IPS DF 4.7 (cell line): ENCODE results near the gene CAMTA1.

Experiments
- DNase-seq: peaks from one replicate; pipeline ENCODE4 v3.0.0-alpha.2; 2013; ENCODE audit warnings: low spot score; ENCODE audit errors: extremely low read depth

CAMTA1 gene

DNA sequence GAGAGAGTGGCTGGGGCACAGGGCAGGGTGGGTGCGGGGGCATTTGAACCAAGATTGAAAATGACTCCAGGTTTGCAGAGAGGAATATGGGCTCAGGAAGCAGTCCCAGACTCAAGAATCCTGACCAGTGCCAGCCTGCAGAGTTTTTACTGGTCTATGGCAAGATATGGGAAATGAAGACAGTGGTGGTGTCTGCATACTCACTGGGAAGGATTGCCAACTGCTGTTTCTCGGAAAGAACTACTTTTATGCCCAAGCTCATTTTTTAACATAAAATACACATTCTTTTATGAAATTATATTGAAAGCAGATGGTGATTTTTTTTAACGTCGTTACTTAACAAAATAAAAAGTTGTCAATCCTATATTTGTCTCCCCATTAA, 401.8 kb downstream of the CAMTA1 start:
- no peak for DNase-seq

GRCh38 chr1:7190261-7190660, 405.0 kb downstream of the CAMTA1 start:
- no peak for DNase-seq

- DNase-seq: no peak
Measured at GRCh38 chr1:7192453-7192852, 407.2 kb downstream of the CAMTA1 start.

DNA sequence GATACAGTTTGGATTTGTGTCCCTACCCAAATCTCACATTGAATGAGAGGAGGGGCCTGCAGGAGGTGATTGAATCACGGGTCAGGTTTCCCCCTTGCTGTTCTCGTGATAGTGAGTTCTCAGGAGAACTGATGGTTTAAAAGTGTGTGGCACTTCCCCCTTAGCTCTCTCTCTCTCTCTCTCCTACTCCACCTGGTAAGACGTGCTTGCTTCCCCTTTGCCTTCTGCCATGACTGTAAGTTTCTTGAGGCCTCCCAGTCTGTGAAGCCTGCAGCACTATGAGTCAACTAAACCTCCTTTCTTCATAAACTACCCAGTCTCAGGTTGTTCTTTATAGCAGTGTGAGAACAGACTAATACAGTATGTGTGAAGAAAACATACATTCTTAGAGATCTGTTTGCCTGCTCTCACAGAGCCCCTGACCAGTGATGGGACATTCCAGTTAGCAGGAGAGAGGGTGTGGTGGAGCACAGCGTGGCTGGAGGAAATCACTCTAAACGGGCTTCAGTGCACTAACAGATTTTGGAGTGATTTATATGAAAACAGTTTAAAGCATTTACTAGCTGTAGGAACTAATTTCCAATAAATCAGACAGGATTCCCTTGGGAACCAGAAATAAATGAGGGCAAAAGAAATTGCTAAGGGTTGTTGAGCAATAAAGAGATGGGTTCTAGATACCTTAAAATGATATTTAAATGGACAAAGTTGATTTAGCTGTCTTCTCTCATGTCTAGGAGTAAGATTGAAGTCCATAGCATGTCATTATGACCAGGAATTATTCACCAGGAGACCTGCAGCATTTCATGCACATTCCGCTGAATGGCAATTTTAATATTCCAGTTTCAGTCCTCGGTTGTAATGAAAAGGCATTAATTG, 411.0 kb downstream of the CAMTA1 start:
- no peak for DNase-seq

GRCh38 chr1:7198664-7199063, 413.4 kb downstream of the CAMTA1 start:
- DNase-seq: no peak

GRCh38 chr1:7199077-7199779, 414.0 kb downstream of the CAMTA1 start:
- DNase-seq: no peak

DNA sequence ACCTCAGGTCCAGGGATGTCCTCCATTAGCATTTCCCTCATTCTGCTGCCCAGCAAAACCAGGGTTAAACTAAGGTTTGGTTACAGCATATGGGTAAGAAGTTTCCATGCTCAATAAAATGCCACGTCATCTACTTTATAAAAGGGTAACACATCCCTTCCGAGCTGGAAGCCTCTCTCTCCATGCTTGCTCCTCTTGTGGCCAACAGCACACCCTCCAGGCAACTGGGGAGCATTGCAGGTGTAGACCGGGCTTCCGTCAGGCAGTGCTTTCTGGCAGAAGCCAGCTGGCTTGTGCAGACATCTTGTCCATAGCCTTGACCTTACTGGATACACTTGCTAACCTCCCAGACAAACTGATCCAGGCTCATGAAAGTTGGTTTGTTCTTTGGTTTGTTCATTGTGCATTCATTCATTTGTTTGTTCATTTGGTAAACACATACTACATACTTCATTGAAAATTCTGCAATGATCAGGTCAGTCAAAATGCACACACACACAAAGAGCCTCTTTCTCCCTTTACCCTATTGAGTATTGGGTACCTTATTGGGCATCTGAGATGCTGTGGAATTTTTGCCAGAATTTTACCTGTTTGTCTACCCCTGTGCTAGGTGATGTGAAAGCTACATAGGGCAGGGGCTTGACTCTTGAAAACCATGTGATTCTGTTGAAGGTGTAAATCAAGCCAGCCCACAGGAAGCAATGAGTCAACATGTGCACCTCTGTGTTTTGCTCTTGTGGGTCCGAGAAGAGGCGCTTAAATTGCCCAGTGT, 422.8 kb downstream of the CAMTA1 start:
- peak; percentile 64 for DNase-seq

- DNase-seq: no peak
Measured at GRCh38 chr1:7208647-7209180, 423.5 kb downstream of the CAMTA1 start.

DNA sequence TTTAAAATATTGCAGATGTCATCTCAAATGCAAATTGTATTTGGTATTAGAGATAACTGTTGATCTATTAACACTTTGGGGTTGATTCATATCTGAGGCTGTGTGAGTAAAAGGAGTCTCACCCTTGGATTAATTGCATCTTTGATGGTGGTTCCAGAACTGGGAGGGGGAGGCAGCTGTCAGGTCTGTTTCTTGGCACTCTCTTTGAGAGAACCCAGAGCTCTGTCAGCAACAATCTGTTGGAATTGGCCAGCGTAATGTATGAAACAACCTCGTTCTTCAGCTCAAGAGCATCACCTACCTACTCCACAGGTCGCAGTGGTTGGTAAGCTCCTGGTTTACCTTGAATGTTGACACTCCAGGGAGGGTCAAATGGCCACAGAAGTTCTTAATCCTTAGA, 424.1 kb downstream of the CAMTA1 start:
- no peak for DNase-seq

GRCh38 chr1:7218210-7218832, 433.1 kb downstream of the CAMTA1 start:
- DNase-seq: peak; percentile 22

DNA sequence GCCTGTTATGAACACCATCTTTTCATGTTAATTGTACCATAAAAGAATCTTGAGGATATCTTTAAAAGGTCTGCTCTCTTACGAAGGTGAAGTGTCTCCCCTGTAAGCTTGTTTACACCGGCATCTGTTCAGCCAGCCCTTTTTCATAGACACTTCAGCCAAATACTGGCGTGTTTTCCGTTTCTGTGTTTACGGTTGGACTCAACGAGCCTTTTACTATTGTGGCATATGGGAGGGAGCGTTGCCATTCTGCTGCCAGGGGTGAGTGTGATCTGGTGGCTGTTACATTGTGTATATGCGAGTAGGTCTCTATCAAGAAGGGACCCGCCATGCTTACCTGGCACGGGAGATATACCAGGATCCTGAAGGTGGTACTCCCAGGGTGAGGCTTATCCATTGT, 433.8 kb downstream of the CAMTA1 start:
- DNase-seq: no peak

DNA sequence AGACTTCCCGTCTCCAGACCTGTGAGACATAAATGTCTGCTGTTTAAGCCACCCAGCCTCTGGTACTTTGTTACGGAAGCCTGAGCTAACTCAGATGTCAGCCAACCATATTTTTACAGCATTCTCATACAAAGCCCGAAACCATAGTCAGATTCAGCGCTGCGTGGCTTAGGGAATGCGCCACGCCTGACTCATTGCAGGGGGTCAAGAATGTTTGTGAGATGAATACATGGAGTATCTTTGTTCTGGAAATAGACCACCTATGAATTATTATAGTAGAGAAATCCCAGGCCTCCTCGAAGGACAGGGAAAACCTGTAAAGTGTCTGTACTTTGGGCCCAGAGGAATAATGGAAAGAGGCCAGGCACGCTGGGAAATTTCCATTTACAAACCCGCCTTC, 434.8 kb downstream of the CAMTA1 start:
- no peak for DNase-seq

- no peak for DNase-seq
Measured at GRCh38 chr1:7220712-7221252, 435.5 kb downstream of the CAMTA1 start.

- no peak for DNase-seq
Measured at GRCh38 chr1:7221826-7222694, 436.8 kb downstream of the CAMTA1 start.

GRCh38 chr1:7222695-7223015, 437.4 kb downstream of the CAMTA1 start:
- no peak for DNase-seq

DNA sequence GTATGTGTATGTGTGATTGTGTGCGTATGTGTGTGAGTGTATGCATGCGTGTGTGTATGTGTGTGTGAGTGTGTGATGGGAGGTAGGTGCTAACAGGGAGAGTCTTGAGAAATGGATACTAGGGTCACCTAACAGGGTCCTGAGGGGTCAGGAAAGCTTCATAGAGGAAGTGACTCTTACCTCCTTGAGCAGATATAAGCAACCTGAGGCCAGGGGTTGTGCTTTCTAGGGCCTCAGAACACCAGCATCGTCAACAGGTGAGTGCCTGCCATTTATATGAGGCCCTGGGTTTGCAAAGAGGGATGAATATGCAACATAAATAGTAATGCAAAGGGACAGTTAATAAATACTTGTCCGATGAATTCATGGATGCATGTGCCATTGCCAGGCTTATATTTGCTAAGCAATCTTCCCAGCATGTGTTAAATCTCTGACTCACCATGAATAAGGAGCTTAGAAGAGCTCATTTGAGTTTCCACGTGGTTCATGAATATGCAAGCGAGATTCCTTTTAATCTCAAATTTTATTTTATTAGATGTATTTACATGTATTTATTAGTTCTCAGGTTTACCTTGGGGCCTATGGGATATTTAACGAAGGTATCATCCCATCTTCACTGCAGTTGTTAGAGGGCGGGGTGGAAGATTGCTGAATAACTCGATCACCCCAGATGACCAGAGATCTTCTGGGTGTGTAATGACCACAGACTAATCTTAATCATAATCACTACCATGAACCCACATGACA, 438.3 kb downstream of the CAMTA1 start:
- no peak for DNase-seq

- DNase-seq: no peak
Measured at GRCh38 chr1:7224081-7224534, 438.9 kb downstream of the CAMTA1 start.

DNA sequence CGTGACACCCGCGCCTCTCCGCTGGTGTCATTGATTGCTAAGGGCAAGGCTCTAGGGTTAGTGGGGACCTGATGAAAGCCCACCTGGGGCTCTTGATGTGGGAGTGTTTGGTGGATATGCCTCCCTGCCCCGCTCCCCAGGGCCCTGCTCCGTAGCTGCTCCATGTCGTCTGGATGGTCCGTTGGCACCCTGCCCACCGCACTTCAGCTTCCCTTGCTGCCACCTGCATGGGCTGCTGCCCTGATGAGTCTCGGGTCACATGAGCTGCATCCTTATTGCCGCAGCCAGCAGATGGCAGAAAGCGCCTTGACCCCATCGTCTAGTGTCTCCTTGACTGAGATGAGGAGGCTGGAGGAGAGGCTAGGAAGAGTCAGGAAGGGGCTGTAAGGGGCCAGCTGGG, 439.4 kb downstream of the CAMTA1 start:
- peak; percentile 9 for DNase-seq

DNA sequence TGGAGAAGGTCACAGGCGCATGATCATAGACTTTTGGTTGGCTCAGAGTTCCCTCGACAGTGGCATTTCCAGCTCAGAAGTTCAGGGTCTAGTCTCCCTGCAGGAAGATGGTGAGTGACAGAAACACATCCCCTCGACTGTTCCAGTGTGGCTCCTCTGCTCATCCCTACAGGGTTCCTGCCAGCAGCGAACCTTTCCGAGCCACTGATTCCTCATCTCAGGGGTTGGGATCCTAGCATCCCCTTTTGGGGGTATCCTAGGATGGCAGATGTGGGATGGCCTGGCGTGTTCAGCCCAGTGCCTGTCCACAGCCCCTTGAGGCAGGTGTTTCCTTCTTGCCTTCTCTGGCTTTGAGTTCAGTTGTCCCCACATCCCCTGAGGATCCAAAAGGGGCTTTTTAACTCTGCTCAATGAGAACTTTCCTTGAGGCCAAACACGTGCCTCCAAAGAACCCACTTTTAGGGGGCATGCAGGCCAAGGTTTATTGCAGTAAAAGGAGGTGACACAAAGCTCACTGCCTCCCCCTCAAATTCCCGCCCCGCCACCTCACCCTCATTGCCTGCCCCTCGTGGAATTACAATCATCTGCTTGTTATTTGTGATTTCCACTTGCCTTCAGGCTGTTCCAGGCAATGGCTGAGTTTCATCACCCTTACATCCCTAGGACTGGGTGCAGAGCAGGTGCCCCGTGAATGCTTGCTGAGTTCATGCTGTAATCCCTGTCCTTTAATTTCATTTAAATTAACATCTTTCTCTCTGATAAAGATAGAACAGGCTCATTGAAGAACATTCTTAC, 440.7 kb downstream of the CAMTA1 start:
- DNase-seq: no peak
